Ectodermal cell (in vitro differentiated cells): ENCODE results near the gene MAGI2.
"Not testable (repeated sequence)": the region's sequence is repeated elsewhere in the genome, so short reads cannot be mapped to it uniquely, and the experiment has no call there.

Source experiments
- H3K27ac ChIP-seq: 2 replicates; pipeline ENCODE4 v1.7.0; 2013; ENCODE audit warnings: mild to moderate bottlenecking, low read depth, low read length; ENCODE audit not compliant: insufficient read depth, poor library complexity, severe bottlenecking
- H3K27me3 ChIP-seq: 2 replicates; pipeline ENCODE4 v1.7.0; 2013; ENCODE audit warnings: mild to moderate bottlenecking, low read length; ENCODE audit not compliant: insufficient read depth, control insufficient read depth, poor library complexity, severe bottlenecking
- H3K36me3 ChIP-seq: one replicate; pipeline ENCODE4 v1.7.0; 2013; ENCODE audit warnings: low read length; ENCODE audit not compliant: control insufficient read depth, insufficient read depth
- H3K4me1 ChIP-seq: one replicate; pipeline ENCODE4 v1.7.0; 2013; ENCODE audit warnings: low read length; ENCODE audit not compliant: control insufficient read depth, insufficient read depth
- H3K4me3 ChIP-seq: 2 replicates; pipeline ENCODE4 v1.7.0; 2013; ENCODE audit warnings: low read depth, low read length, control low read depth; ENCODE audit not compliant: insufficient read depth
- H3K9me3 ChIP-seq: 2 replicates; pipeline ENCODE4 v1.7.0; 2013; ENCODE audit warnings: mild to moderate bottlenecking, low read length, moderate library complexity; ENCODE audit not compliant: control insufficient read depth
- WGBS, 2 experiments: methylation state at CpG; one replicate each; pipeline ENCODE4 v1.1.7; 2013; ENCODE audit warnings: missing lambda C conversion rate in 2 of 2; 5-methylcytosine and 5-hydroxymethylcytosine counted together

The MAGI2 gene

GRCh38 chr7:78296644-78297371, 1156.7 kb downstream of the MAGI2 start:
- H3K9me3 ChIP-seq: no peaks in the 10 kb centered on the region
- 83 to 92% methylated on average over 4 to 5 of the region's 5 CpGs for WGBS, 2 experiments

GRCh38 chr7:78296046-78296597, 1157.3 kb downstream of the MAGI2 start:
- Histone ChIP-seq H3K4me3 (no peak overlapping the region), H3K27me3 (no peaks in the 10 kb centered on the region), H3K9me3 (no peaks in the 10 kb centered on the region), H3K36me3 (no peaks in the 10 kb centered on the region), H3K4me1 (no peaks in the 10 kb centered on the region), H3K27ac (no peak overlapping the region)
- 91 to 92% methylated on average over 2 of the region's 2 CpGs for WGBS, 2 experiments

More at GRCh38 chr7:78296644-78297371, 1156.7 kb downstream of the MAGI2 start:
- H3K4me1 ChIP-seq: no peaks in the 10 kb centered on the region
- H3K27me3 ChIP-seq: no peaks in the 10 kb centered on the region
- no peaks in the 10 kb centered on the region for H3K36me3 ChIP-seq
- H3K4me3 ChIP-seq: no peak overlapping the region
- no peak overlapping the region for H3K27ac ChIP-seq

GRCh38 chr7:78289471-78289870, 1164.0 kb downstream of the MAGI2 start:
- no CpG with 5 or more reads among the region's 3 CpGs for WGBS, 2 experiments
- not testable (repeated sequence) for H3K36me3 ChIP-seq, H3K27me3 ChIP-seq, H3K27ac ChIP-seq, H3K4me1 ChIP-seq, H3K4me3 ChIP-seq, H3K9me3 ChIP-seq

- no peaks in the 10 kb centered on the region for H3K27me3 ChIP-seq
- 68 to 71% methylated on average over 4 of the region's 4 CpGs for WGBS, 2 experiments
- H3K4me3 ChIP-seq: no peak overlapping the region
- H3K4me1 ChIP-seq: no peaks in the 10 kb centered on the region
- no peak overlapping the region for H3K27ac ChIP-seq
- no peaks in the 10 kb centered on the region for H3K9me3 ChIP-seq
- no peaks in the 10 kb centered on the region for H3K36me3 ChIP-seq
Observed at GRCh38 chr7:78284945-78285344, 1168.5 kb downstream of the MAGI2 start.

GRCh38 chr7:78280276-78280675, 1173.2 kb downstream of the MAGI2 start:
- Histone ChIP-seq H3K4me1 (no peaks in the 10 kb centered on the region), H3K27me3 (no peaks in the 10 kb centered on the region), H3K27ac (no peak overlapping the region), H3K4me3 (no peak overlapping the region), H3K9me3 (no peaks in the 10 kb centered on the region), H3K36me3 (no peaks in the 10 kb centered on the region)
- WGBS, 2 experiments: 100% methylated on average over 1 to 2 of the region's 2 CpGs

GRCh38 chr7:78279457-78279856, 1174.0 kb downstream of the MAGI2 start:
- 84 to 95% methylated on average over 1 of the region's 1 CpG for WGBS, 2 experiments
- Histone ChIP-seq H3K9me3 (no peaks in the 10 kb centered on the region), H3K4me3 (no peak overlapping the region), H3K27me3 (no peaks in the 10 kb centered on the region), H3K36me3 (no peaks in the 10 kb centered on the region), H3K27ac (no peak overlapping the region), H3K4me1 (no peaks in the 10 kb centered on the region)

GRCh38 chr7:78279032-78279431, 1174.4 kb downstream of the MAGI2 start:
- 91 to 92% methylated on average over 3 to 4 of the region's 4 CpGs for WGBS, 2 experiments
- H3K4me3 ChIP-seq: no peak overlapping the region
- no peaks in the 10 kb centered on the region for H3K4me1 ChIP-seq
- H3K9me3 ChIP-seq: no peaks in the 10 kb centered on the region
- H3K27me3 ChIP-seq: no peaks in the 10 kb centered on the region
- no peak overlapping the region for H3K27ac ChIP-seq
- no peaks in the 10 kb centered on the region for H3K36me3 ChIP-seq

- 97 to 100% methylated on average over 1 of the region's 1 CpG for WGBS, 2 experiments
- no peaks in the 10 kb centered on the region for H3K36me3 ChIP-seq
- no peak overlapping the region for H3K4me3 ChIP-seq
- no peaks in the 10 kb centered on the region for H3K27me3 ChIP-seq
- no peaks in the 10 kb centered on the region for H3K4me1 ChIP-seq
- no peak overlapping the region for H3K27ac ChIP-seq
- no peaks in the 10 kb centered on the region for H3K9me3 ChIP-seq
Observed at GRCh38 chr7:78267141-78267540, 1186.3 kb downstream of the MAGI2 start.

- Histone ChIP-seq H3K4me3 (no peak overlapping the region), H3K9me3 (no peaks in the 10 kb centered on the region), H3K36me3 (no peaks in the 10 kb centered on the region), H3K4me1 (no peaks in the 10 kb centered on the region), H3K27ac (no peak overlapping the region), H3K27me3 (no peaks in the 10 kb centered on the region)
- 95 to 98% methylated on average over 4 of the region's 4 CpGs for WGBS, 2 experiments
Observed at GRCh38 chr7:78265486-78265885, 1188.0 kb downstream of the MAGI2 start.

GRCh38 chr7:78265071-78265470, 1188.4 kb downstream of the MAGI2 start:
- H3K36me3 ChIP-seq: no peaks in the 10 kb centered on the region
- no peaks in the 10 kb centered on the region for H3K9me3 ChIP-seq
- WGBS, 2 experiments: 73 to 100% methylated on average over 1 of the region's 2 CpGs
- H3K4me3 ChIP-seq: no peak overlapping the region
- no peak overlapping the region for H3K27ac ChIP-seq
- H3K27me3 ChIP-seq: no peaks in the 10 kb centered on the region
- no peaks in the 10 kb centered on the region for H3K4me1 ChIP-seq
